Smooth muscle cell (in vitro differentiated cells): ENCODE results near the gene OTOG. TPM values are rescaled to one million over a fixed set of nuclear protein-coding genes. Genes with fewer than 3 reads are reported as not detected.

Source experiments
- DNase-seq: peaks from one replicate; lab custom pipeline; 2025; ENCODE audit not compliant: unreplicated experiment; lab: John Stamatoyannopoulos, UW
- H2AFZ ChIP-seq: fragments of 200-600 bp; sonication (generic); 2 replicates; pipeline ENCODE4 v1.6.0; 2016; ENCODE audit warnings: antibody characterized with exemption, low read depth, mild to moderate bottlenecking
- H3F3A ChIP-seq: fragments of 200-600 bp; sonication (generic); 2 replicates; pipeline ENCODE4 v1.6.0; 2017; ENCODE audit warnings: antibody characterized with exemption, low read depth
- H3K27ac ChIP-seq: fragments of 200-600 bp; sonication (generic); 2 replicates; pipeline ENCODE4 v1.5.1; 2016; ENCODE audit warnings: low read depth, mild to moderate bottlenecking
- H3K27me3 ChIP-seq: fragments of 200-600 bp; sonication (generic); 2 replicates; pipeline ENCODE4 v1.6.1; 2016; ENCODE audit warnings: low read depth, mild to moderate bottlenecking
- H3K36me3 ChIP-seq: fragments of 200-600 bp; sonication (generic); 2 replicates; pipeline ENCODE4 v1.5.1; 2016; ENCODE audit warnings: low read depth
- H3K4me1 ChIP-seq: fragments of 200-600 bp; sonication (generic); 2 replicates; pipeline ENCODE4 v1.5.1; 2016; ENCODE audit warnings: low read depth
- H3K4me2 ChIP-seq: fragments of 200-600 bp; sonication (generic); 2 replicates; pipeline ENCODE4 v1.6.0; 2016; ENCODE audit warnings: mild to moderate bottlenecking
- H3K4me3 ChIP-seq: fragments of 200-600 bp; sonication (generic); 2 replicates; pipeline ENCODE4 v1.5.1; 2016; ENCODE audit warnings: mild to moderate bottlenecking
- H3K79me2 ChIP-seq: fragments of 200-600 bp; sonication (generic); 2 replicates; pipeline ENCODE4 v1.6.0; 2016; ENCODE audit warnings: low read depth, mild to moderate bottlenecking
- H3K9ac ChIP-seq: fragments of 200-600 bp; sonication (generic); 2 replicates; pipeline ENCODE4 v1.6.0; 2016; ENCODE audit warnings: low read depth
- H3K9me3 ChIP-seq: fragments of 200-600 bp; sonication (generic); replicated peaks from 2 replicates; pipeline ENCODE4 v1.5.1; 2016; ENCODE audit warnings: low read depth
- H4K20me1 ChIP-seq: fragments of 200-600 bp; sonication (generic); 2 replicates; pipeline ENCODE4 v1.6.0; 2016; ENCODE audit warnings: low read depth
- WGBS: methylation state at CpG from one replicate; pipeline ENCODE4 v1.1.7; 2016; ENCODE audit warnings: low lambda C conversion rate; 5-methylcytosine and 5-hydroxymethylcytosine counted together
- polyA plus RNA-seq: library from polyadenylated mRNA; unstranded; fragments of >200 nt; fragmentation: Nextera tagmentation; extraction: Ambion mirVana; gene quantifications from 2 replicates; pipeline ENCODE4 v1.2.1, GENCODE V29; 2016
- total RNA-seq: library from RNA; depleted of rRNA; stranded (reverse); fragments of >200 nt; gene quantifications from 2 replicates; pipeline ENCODE4 v1.2.3, GENCODE V29; 2014
- TF ChIP-seq, protein P1 (sequence below): fragments of 200-600 bp; sonication (generic); IDR thresholded peaks from 2 replicates; pipeline ENCODE4 v1.5.1; 2017; ENCODE audit warnings: borderline replicate concordance, mild to moderate bottlenecking, antibody characterized with exemption; ENCODE audit not compliant: insufficient read depth, poor library complexity, severe bottlenecking

OTOG gene
- total and polyA plus RNA-seq, 2 experiments from 2014 or later, result not detected

DNA sequence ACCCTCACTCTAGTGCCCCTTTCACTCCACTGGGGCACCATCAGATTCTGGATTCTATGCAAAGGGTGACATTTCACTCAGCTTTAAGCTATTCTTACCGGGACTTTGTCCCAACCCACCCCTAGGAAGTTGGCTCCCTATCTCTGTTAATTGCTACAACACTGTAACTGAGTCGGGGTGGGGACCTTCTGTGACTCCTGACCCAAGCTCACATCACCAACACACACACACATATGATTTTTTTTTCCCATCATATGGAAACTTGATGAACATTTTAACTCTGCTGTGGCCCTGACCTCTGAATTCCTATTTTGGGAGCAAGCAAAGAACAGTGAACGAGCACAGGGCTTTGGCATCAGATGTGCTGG, 19.4 kb upstream of the OTOG start:
- H3K36me3 ChIP-seq, result no peaks in the 10 kb centered on the region
- no peaks in the 10 kb centered on the region for H3F3A ChIP-seq
- H3K27me3 ChIP-seq, result peaks cover 14% of the 10 kb centered on the region
- no peak overlapping the region for H3K4me2 ChIP-seq
- no peak for DNase-seq
- no peaks in the 10 kb centered on the region for H3K9me3 ChIP-seq
- no peaks in the 10 kb centered on the region for H4K20me1 ChIP-seq
- H2AFZ ChIP-seq, result no peak overlapping the region
- no peak overlapping the region for H3K4me3 ChIP-seq
- H3K4me1 ChIP-seq, result peaks cover 7% of the 10 kb centered on the region
- H3K9ac ChIP-seq, result no peak overlapping the region
- WGBS, result 77% methylated on average over 3 of the region's 3 CpGs
- H3K79me2 ChIP-seq, result no peaks in the 10 kb centered on the region
- no peak overlapping the region for H3K27ac ChIP-seq
- TF ChIP-seq, protein P1, sequence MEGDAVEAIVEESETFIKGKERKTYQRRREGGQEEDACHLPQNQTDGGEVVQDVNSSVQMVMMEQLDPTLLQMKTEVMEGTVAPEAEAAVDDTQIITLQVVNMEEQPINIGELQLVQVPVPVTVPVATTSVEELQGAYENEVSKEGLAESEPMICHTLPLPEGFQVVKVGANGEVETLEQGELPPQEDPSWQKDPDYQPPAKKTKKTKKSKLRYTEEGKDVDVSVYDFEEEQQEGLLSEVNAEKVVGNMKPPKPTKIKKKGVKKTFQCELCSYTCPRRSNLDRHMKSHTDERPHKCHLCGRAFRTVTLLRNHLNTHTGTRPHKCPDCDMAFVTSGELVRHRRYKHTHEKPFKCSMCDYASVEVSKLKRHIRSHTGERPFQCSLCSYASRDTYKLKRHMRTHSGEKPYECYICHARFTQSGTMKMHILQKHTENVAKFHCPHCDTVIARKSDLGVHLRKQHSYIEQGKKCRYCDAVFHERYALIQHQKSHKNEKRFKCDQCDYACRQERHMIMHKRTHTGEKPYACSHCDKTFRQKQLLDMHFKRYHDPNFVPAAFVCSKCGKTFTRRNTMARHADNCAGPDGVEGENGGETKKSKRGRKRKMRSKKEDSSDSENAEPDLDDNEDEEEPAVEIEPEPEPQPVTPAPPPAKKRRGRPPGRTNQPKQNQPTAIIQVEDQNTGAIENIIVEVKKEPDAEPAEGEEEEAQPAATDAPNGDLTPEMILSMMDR, result no peak

- Histone ChIP-seq H3K9ac (no peak overlapping the region), H3K4me3 (no peak overlapping the region), H3K27me3 (peaks cover 14% of the 10 kb centered on the region), H3K4me1 (peaks cover 7% of the 10 kb centered on the region), H3F3A (no peaks in the 10 kb centered on the region), H3K27ac (no peak overlapping the region), H3K79me2 (no peaks in the 10 kb centered on the region), H4K20me1 (no peaks in the 10 kb centered on the region), H3K9me3 (no peaks in the 10 kb centered on the region), H3K4me2 (no peak overlapping the region), H2AFZ (no peak overlapping the region), H3K36me3 (no peaks in the 10 kb centered on the region)
- TF ChIP-seq, protein P1, result peak; percentile 62
- WGBS, result 57% methylated on average over 9 of the region's 9 CpGs
- DNase-seq, result peak; percentile 2
Observed at GRCh38 chr11:17528181-17528691, 18.8 kb upstream of the OTOG start.

GRCh38 chr11:17528906-17529843, 17.9 kb upstream of the OTOG start:
- Histone ChIP-seq H3F3A (no peaks in the 10 kb centered on the region), H3K4me3 (no peak overlapping the region), H3K36me3 (no peaks in the 10 kb centered on the region), H3K4me2 (no peak overlapping the region), H4K20me1 (no peaks in the 10 kb centered on the region), H3K4me1 (peaks cover 7% of the 10 kb centered on the region), H3K9ac (no peak overlapping the region), H3K27ac (no peak overlapping the region), H3K27me3 (peaks cover 19% of the 10 kb centered on the region), H3K79me2 (no peaks in the 10 kb centered on the region), H2AFZ (no peak overlapping the region), H3K9me3 (no peaks in the 10 kb centered on the region)
- 90% methylated on average over 14 of the region's 14 CpGs for WGBS
- DNase-seq, result no peak
- TF ChIP-seq, protein P1, result no peak
